SK-MEL-5 (cell line): Measurements from ENCODE around the gene TXNDC8. TPM values are rescaled to one million over a fixed set of nuclear protein-coding genes. Genes with fewer than 3 reads are reported as not detected.

Experiments used
- DNase-seq: peaks from one replicate; pipeline ENCODE4 v3.0.0-alpha.2; 2016; ENCODE audit warnings: low read depth, low spot score
- in situ Hi-C: cut with HindIII; loops from 2 replicates; pipeline ENCODE4 v1.10.0; 2016; ENCODE audit warnings: low sequenced_read_pairs, high pct_unique_total_duplicates, low pct_unique_long_range_greater_than_20kb
- total RNA-seq: library from RNA; depleted of rRNA; stranded (reverse); fragments of >200 nt; shearing (Covaris generic); gene quantifications from 2 replicates; pipeline ENCODE4 v1.2.3, GENCODE V29; 2014

TXNDC8 gene
- total RNA-seq, 1 experiment from 2014 or later: not detected

GRCh38 chr9:110291921-110292557 is 45.6 kb downstream of the TXNDC8 start:
- no peak for DNase-seq
- in situ Hi-C loops: no loop called here

DNA sequence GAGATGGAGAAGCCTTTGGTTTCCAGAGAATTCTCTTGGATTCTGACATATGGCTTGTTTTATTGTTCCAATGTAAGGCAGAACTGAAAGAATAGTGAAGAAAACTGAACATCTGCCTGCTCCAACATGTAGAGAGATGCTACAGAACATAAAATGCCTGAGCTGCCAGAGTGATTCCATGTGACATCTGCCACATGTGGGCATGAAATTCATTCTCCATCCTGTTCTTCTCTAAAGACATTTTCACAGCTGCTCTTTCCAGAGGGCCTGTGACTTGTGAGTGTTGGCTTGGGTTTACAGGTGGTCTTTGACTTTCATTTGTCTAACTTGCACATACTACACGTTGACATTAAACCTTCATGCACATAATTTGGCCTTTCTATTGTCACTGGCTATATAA is 47.7 kb downstream of the TXNDC8 start:
- in situ Hi-C loops: no loop called here
- no peak for DNase-seq

GRCh38 chr9:110288503-110288902 is 49.2 kb downstream of the TXNDC8 start:
- no peak for DNase-seq
- in situ Hi-C loops: no loop called here

DNA sequence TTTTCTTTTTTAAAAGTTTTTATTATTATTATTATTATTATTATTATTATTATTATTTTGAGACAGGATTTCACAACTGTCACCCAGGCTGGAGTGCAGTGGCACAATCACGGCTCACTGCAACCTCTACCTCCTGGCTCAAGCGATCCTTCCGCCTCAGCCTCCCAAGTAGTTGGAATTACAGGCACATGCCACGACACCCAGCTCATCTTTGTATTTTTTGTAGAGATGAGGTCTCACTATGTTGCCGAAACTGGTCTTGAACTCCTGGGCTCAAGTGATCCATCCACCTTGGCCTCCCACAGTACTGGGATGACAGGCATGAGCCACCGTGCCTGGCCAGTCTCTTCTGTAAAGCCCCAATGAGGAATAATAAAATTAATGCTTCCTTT is 50.4 kb downstream of the TXNDC8 start:
- in situ Hi-C loops: no loop called here
- DNase-seq: no peak

GRCh38 chr9:110284211-110284844 is 53.3 kb downstream of the TXNDC8 start:
- DNase-seq: no peak

GRCh38 chr9:110283751-110284150 is 53.9 kb downstream of the TXNDC8 start:
- DNase-seq: no peak
- in situ Hi-C loops: no loop called here

More at GRCh38 chr9:110284211-110284844, 53.3 kb downstream of the TXNDC8 start:
- in situ Hi-C loops: no loop called here

DNA sequence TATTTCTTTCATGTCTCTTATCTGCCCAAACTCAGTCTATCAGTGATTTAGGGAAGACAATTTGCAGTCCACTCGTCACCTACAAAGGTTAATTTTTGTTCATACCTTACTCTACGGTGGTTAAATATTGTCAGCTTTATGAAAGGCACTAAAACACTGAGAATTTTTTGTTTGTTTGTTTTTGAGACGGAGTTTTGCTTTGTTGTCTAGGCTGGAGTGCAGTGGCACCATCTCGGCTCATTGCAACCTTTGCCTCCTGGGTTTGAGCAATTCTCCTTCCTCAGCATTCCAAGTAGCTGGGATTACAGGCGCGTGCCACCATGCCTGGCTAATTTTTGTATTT is 55.0 kb downstream of the TXNDC8 start:
- no peak for DNase-seq
- in situ Hi-C loops: no loop called here

GRCh38 chr9:110282018-110282738 is 55.5 kb downstream of the TXNDC8 start:
- no peak for DNase-seq
- in situ Hi-C loops: no loop called here

- DNase-seq: no peak
- in situ Hi-C loops: no loop called here
These were observed 59.5 kb downstream of the TXNDC8 start for GRCh38 chr9:110278080-110278707.

DNA sequence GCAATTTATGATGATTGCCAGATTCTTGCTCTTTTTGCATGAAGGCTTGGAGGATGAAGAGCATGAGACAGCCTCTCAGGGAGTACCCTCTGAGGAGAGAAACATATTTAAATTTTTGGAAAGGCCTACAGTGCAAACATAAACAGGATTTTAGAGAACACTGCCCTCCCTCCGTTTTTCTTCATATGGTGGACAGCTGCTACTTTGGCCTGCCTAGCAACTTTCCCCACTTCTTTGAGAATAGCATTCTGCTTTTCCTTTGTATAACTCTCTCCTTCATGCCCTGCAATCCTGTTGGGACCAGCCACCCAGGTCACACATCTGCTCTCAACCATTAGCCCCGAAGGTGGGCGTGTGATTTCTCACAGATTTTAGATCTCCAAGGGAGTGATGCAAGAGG is 60.9 kb downstream of the TXNDC8 start:
- in situ Hi-C loops: no loop called here
- DNase-seq: no peak

DNA sequence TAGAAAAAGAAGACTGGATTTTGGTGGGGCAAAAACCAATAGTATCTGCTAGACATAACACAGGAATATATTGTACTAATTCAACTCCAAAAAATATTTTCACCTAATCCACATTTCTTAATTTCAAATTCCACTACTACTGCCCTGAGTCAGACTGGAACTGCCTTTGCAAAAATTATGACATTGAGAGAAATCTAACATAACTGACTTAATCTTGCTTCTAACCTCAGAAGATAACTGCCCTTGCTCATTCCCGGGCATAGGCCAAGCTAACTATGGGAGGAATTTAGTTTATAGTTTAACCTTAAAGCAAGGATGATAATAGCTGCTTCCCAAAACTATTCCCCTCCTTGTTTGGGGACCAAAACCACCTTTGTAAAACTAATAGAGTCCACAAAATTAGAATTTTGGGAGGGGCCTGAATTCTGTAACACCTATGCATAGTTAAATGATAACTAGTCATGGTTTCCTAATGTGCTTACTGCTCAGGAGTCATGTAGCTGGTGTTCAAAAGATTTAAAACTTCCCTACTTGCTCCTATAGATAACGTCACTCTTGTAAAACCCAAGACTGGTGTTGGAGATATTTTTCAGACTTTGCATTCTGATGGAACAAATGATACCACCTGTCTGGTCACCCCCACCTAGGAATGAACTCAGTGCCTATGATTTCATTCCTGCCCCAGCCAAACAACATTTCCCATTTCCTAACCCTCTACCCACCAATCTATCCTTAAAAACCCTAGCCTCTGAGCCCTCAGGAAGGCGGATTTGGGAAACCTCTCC is 67.3 kb downstream of the TXNDC8 start:
- no peak for DNase-seq
- in situ Hi-C loops: no loop called here

DNA sequence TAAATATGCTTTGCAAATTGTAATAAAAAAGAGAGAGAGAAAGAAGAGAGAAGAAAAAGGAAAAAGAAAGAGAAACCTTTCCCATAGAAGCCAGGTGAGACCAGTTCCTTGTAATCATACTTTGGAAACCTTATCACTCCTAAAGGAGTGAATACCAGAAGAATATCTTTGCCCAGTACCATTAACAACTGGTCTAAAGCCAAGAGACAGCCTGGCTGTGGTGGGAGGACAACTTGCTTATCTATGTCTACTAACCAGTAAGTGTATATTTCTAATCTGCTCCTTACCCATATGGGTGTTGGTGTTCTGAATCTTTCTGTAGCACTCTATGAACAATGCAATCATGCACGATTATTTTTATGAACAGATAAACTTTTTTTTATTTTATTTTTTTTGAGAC is 70.9 kb downstream of the TXNDC8 start:
- in situ Hi-C loops: no loop called here
- DNase-seq: no peak

- no peak for DNase-seq
These were observed 76.0 kb downstream of the TXNDC8 start for GRCh38 chr9:110261632-110262031.

DNA sequence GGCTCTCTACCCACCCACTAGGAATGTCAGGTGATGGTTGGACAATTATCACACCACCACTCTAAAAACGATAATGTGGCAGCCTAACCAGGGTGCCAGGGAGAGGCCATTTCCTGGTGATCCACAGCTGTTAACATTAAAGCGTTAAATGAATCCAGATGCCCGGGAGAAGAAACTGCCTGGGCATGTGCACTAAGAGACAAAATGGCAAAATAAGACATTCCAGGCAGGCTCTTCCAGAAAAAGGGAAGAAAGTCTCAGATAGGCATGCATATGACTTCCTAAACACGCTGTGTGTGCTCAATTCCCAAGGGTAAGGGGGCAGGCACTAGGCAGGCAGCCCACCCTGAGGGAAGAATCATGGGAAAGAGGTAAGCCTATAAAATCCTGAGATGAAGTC is 76.8 kb downstream of the TXNDC8 start:
- in situ Hi-C loops: no loop called here
- DNase-seq: no peak

More at GRCh38 chr9:110261632-110262031, 76.0 kb downstream of the TXNDC8 start:
- in situ Hi-C loops: no loop called here

DNA sequence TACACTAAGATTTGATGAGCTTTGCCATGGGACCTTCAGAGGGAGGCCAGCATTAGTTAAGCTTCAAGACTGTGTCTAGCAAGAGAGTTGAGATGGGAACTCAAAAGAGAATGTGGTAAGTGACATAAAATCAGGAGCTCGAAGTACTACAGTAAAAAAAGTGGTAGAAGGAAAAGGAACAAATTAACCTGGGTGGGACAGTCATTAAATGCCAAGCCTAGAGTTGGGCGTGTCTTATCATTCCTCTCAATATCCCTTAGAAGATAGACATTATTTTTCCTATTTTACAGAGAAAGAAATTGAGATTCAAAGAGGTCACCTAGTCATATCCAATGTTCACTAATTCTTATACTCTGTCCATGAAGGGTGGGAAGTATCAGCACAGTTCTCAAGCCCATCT is 78.1 kb downstream of the TXNDC8 start:
- in situ Hi-C loops: no loop called here
- DNase-seq: no peak

DNA sequence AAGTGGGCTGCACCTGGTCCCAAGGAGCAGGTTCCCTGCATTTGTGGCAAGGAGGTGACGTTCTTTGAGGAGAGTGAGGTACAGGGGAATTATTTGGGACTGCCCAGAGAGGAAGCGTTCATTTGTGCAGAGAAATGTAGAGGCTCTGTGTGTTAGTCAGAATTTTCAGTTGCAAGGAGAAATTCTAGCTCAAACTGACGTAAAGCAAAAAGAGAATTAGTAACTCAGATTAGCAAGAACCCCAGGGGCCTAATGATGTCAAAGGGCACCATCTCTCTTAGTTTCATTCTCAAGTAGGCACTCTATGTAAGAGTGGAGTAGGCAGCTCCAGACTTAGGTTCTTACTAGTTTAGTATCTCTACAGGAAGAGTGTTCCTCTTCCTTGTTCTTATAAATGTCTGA is 79.0 kb downstream of the TXNDC8 start:
- DNase-seq: no peak
- in situ Hi-C loops: no loop called here

DNA sequence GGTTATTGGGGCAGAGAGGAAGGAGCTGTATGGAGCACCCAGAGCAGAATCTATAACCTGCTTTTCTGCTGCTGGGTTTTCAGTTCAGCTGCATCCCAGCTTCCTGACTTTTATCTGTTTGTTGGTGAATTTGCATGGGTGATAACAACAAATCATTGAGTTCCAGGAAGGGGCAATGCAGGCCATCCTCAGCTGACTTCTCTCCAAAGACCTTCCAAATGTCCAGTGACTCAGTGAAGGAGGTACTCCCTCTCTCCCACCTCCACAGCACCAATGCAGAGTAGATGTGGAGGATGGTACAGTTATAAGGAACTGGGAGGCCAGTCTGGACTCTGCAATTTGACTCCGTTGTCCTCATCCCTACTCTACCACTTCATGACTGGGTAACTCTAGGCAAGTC is 79.7 kb downstream of the TXNDC8 start:
- in situ Hi-C loops: no loop called here
- no peak for DNase-seq
